ENCODE data around the gene BIVM.

Gene BIVM, protein sequence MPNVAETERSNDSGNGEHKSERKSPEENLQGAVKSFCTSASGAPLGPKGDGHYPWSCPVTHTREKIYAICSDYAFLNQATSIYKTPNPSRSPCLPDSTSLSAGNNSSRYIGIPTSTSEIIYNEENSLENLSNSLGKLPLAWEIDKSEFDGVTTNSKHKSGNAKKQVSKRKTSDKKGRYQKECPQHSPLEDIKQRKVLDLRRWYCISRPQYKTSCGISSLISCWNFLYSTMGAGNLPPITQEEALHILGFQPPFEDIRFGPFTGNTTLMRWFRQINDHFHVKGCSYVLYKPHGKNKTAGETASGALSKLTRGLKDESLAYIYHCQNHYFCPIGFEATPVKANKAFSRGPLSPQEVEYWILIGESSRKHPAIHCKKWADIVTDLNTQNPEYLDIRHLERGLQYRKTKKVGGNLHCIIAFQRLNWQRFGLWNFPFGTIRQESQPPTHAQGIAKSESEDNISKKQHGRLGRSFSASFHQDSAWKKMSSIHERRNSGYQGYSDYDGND

DNA sequence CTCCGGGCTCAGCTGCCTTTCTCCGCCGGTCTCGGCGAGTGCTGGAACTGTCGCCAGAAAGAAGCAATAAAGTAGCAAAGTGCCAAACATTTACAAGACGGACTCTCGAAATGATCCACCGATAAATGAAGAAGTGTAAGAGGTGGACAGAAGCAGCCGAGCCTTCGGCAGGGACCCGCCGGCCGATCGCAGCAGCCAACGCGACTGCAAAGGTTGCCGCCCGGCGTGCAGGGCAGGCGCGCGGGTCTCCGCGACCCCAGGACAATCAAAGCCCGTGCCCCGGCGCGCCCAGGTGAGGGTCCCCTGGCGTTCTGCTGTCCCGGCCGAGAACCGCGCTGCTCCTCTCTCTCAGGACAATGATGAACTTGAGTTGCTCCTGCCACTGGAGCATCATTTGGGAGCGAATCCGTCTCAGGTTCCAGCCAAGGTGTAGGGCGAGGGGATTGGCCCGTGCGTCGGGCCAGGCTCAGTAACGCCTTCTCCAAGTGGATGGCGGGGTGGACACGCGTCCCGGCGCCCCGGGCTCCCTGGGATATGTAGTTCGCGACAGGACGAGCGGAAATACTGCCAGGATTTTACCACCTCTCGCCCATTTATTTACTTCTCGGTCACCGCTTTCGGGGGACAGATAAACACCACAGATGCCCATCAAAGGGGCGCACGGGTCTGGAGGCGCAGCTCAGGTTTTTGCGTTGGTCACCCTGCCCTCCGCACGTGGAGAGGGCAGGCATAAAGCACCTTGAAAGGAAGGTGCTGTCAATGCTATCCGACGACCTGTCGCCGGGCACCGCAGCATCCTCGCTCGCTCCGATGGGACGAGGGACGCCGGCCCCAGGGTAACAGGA is at the start of gene BIVM, which contains the start of gene POGLUT2:
TSS of gene BIVM (plus strand) at position 539 of the 845 bp plus-strand sequence. CDS start 8,149 bp downstream, outside the sequence.
TSS of gene POGLUT2 (minus strand) at position 396 of the 845 bp plus-strand sequence. CDS start at position 90, 306 bp downstream.
- Mint-ChIP-seq H3K27ac (peak within 1 kb of the TSS; percentile 87 to 98 (median 90)), H3K4me1 (peaks cover 28% of the 10 kb centered on the region), H3K36me3 (ENCODE audit: low read depth) (peaks cover 8% of the 10 kb centered on the region), H3K4me3 (peak within 1 kb of the TSS; percentile 98), H3K9me3 (no peaks in the 10 kb centered on the region), H3K27me3 (ENCODE audit: low read depth) (no peaks in the 10 kb centered on the region)
- TF ChIP-seq, protein P1, sequence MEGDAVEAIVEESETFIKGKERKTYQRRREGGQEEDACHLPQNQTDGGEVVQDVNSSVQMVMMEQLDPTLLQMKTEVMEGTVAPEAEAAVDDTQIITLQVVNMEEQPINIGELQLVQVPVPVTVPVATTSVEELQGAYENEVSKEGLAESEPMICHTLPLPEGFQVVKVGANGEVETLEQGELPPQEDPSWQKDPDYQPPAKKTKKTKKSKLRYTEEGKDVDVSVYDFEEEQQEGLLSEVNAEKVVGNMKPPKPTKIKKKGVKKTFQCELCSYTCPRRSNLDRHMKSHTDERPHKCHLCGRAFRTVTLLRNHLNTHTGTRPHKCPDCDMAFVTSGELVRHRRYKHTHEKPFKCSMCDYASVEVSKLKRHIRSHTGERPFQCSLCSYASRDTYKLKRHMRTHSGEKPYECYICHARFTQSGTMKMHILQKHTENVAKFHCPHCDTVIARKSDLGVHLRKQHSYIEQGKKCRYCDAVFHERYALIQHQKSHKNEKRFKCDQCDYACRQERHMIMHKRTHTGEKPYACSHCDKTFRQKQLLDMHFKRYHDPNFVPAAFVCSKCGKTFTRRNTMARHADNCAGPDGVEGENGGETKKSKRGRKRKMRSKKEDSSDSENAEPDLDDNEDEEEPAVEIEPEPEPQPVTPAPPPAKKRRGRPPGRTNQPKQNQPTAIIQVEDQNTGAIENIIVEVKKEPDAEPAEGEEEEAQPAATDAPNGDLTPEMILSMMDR (IDR thresholded peaks at IDR 0.05; ENCODE audit: unreplicated experiment in 3 of 3), result no peak

DNA sequence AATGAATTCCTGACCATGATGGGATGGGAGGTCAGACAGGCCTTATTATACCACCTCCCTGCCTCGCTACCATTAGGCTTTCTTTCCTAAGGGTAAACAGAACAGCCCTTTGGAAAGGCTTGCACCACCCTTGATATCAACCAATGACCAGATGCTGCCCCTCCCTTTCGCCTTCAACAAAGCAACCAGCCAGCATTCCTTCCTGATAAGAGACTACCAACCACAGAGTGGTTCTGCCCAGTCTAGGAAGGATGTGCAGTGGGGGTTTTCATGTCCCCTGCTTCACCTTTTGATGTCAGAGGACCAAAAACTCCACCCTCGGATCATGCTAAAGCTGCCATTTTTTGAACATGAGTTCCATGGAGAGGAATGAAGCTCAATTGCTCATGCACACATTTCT is 47.0 kb upstream of the BIVM start:
- H3K9me3 Mint-ChIP-seq, result peaks cover 22% of the 10 kb centered on the region
- H3K4me1 Mint-ChIP-seq, result no peaks in the 10 kb centered on the region
- TF ChIP-seq, protein P1 (IDR thresholded peaks at IDR 0.05; ENCODE audit: unreplicated experiment in 3 of 3), result no peak
- H3K4me3 Mint-ChIP-seq, result no peak overlapping the region
- no peaks in the 10 kb centered on the region for H3K36me3 Mint-ChIP-seq (ENCODE audit: low read depth)
- no peak overlapping the region for H3K27ac Mint-ChIP-seq
- H3K27me3 Mint-ChIP-seq (ENCODE audit: low read depth), result no peaks in the 10 kb centered on the region

DNA sequence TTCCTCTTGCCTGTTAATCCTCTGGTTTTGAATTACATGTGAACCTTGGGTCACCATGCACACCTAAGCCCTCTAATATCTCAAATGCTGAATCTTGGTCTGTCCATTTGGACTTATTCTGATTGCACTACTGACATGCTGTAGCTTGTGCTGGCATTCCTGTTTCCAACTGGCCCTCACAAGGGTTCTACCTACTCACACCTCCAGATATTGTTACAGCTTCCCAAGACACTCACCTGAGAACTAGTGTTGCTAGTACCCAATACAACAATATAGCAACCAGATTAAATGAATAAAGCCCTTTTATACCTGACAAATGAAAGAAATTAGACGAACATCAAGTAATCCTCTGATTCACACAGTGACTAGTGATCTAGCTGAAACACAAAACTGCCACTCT is 41.9 kb upstream of the BIVM start:
- TF ChIP-seq, protein P1 (IDR thresholded peaks at IDR 0.05; ENCODE audit: unreplicated experiment in 3 of 3), result no peak
- H3K4me1 Mint-ChIP-seq, result no peaks in the 10 kb centered on the region
- no peak overlapping the region for H3K4me3 Mint-ChIP-seq
- no peaks in the 10 kb centered on the region for H3K27me3 Mint-ChIP-seq (ENCODE audit: low read depth)
- no peaks in the 10 kb centered on the region for H3K36me3 Mint-ChIP-seq (ENCODE audit: low read depth)
- H3K27ac Mint-ChIP-seq, result no peak overlapping the region
- peaks cover 4% of the 10 kb centered on the region for H3K9me3 Mint-ChIP-seq

DNA sequence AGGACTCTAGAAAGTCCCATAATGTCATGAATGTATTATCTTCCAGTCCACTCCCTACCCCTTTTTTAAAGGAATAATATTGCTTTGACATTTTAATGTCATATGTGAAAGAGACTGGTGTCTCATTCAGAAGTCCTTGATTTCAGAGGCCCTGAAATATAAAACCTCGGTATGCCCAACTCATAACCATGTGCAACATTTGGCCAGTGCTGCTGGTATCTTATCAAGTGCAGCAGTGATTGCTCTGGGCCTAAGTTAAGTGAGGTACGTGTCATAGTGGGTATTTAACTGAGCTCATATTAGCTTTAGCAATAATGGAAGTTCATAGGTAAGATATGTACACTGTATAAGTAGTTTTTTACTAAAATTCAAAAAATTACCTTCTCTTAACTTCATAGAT is 40.1 kb upstream of the BIVM start:
- no peak overlapping the region for H3K27ac Mint-ChIP-seq
- peaks cover 2% of the 10 kb centered on the region for H3K9me3 Mint-ChIP-seq
- no peaks in the 10 kb centered on the region for H3K36me3 Mint-ChIP-seq (ENCODE audit: low read depth)
- TF ChIP-seq, protein P1 (IDR thresholded peaks at IDR 0.05; ENCODE audit: unreplicated experiment in 3 of 3), result no peak
- H3K4me1 Mint-ChIP-seq, result no peaks in the 10 kb centered on the region
- no peaks in the 10 kb centered on the region for H3K27me3 Mint-ChIP-seq (ENCODE audit: low read depth)
- H3K4me3 Mint-ChIP-seq, result no peak overlapping the region

DNA sequence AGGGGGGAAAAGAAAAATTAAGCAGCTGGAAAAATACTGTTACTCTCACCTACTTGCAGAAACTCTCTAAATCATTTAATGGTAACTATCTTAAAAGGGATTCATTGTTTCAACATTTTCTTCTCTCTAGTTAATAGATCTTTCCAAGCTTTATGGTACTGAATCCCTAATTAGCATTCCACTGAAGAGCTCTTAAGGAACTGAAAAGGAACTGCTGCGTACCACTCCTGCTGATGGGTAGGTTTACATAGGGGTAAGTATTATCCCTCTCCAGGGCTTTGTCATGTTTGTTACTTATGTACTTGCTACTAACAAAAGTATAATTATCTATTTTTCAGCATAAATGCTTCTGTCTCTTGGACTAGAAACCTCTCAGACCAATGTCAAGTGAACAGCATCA is 37.8 kb upstream of the BIVM start:
- TF ChIP-seq, protein P1 (IDR thresholded peaks at IDR 0.05; ENCODE audit: unreplicated experiment in 3 of 3), result no peak
- H3K27ac Mint-ChIP-seq, result no peak overlapping the region
- no peaks in the 10 kb centered on the region for H3K9me3 Mint-ChIP-seq
- H3K36me3 Mint-ChIP-seq (ENCODE audit: low read depth), result peaks cover 3% of the 10 kb centered on the region
- H3K4me3 Mint-ChIP-seq, result no peak overlapping the region
- no peaks in the 10 kb centered on the region for H3K27me3 Mint-ChIP-seq (ENCODE audit: low read depth)
- no peaks in the 10 kb centered on the region for H3K4me1 Mint-ChIP-seq

All from nephron (organoid).